Activated CD8-positive, alpha-beta memory T cell treated with anti-CD3 and anti-CD28 coated beads, Interleukin-2, amount 10 ng/mL, durations not matched to agents 7 days and 5 days (primary cell): Measurements from ENCODE around the gene SUMO2. TPM values are rescaled to one million over a fixed set of nuclear protein-coding genes. Genes with fewer than 3 reads are reported as not detected.
"Not testable (repeated sequence)": the region's sequence is repeated elsewhere in the genome, so short reads cannot be mapped to it uniquely, and the experiment has no call there.

Experiments used
- ATAC-seq: fragments of 150-1000 bp; cut with Tn5 transposase; one replicate; pipeline ENCODE4 v1.10.0; 2021; ENCODE audit warnings: moderate library complexity
- CTCF ChIA-PET: fragments of 350-600 bp; sonication (Branson Sonifier 250); formaldehyde crosslinking; loops from one replicate; lab custom pipeline; 2021; ENCODE audit warnings: antibody characterized with exemption; lab: Charles Lee
- DNase-seq: peaks from one replicate; pipeline ENCODE4 v3.0.0-alpha.2; 2020
- H3K27ac Mint-ChIP-seq: one replicate; pipeline ENCODE4 v1.8.0; 2021; ENCODE audit warnings: mild to moderate bottlenecking, mixed read lengths
- H3K27me3 Mint-ChIP-seq: one replicate; pipeline ENCODE4 v1.8.0; 2021; ENCODE audit warnings: mixed read lengths
- H3K36me3 Mint-ChIP-seq: one replicate; pipeline ENCODE4 v1.8.0; 2021; ENCODE audit warnings: mild to moderate bottlenecking, mixed read lengths
- H3K4me1 Mint-ChIP-seq: one replicate; pipeline ENCODE4 v1.8.0; 2021; ENCODE audit warnings: mixed read lengths
- H3K4me3 Mint-ChIP-seq: one replicate; pipeline ENCODE4 v1.8.0; 2021; ENCODE audit warnings: mild to moderate bottlenecking, moderate library complexity, mixed read lengths
- H3K9me3 Mint-ChIP-seq: one replicate; pipeline ENCODE4 v1.8.0; 2022; ENCODE audit warnings: low read depth, mixed read lengths
- total RNA-seq, 2 experiments: library from RNA; stranded (reverse); gene quantifications; one replicate each; pipeline ENCODE4 v1.2.3, GENCODE V29; 2021

SUMO2 gene
- total RNA-seq, result 100 to 1,000 TPM; 469 to 639 TPM

DNA sequence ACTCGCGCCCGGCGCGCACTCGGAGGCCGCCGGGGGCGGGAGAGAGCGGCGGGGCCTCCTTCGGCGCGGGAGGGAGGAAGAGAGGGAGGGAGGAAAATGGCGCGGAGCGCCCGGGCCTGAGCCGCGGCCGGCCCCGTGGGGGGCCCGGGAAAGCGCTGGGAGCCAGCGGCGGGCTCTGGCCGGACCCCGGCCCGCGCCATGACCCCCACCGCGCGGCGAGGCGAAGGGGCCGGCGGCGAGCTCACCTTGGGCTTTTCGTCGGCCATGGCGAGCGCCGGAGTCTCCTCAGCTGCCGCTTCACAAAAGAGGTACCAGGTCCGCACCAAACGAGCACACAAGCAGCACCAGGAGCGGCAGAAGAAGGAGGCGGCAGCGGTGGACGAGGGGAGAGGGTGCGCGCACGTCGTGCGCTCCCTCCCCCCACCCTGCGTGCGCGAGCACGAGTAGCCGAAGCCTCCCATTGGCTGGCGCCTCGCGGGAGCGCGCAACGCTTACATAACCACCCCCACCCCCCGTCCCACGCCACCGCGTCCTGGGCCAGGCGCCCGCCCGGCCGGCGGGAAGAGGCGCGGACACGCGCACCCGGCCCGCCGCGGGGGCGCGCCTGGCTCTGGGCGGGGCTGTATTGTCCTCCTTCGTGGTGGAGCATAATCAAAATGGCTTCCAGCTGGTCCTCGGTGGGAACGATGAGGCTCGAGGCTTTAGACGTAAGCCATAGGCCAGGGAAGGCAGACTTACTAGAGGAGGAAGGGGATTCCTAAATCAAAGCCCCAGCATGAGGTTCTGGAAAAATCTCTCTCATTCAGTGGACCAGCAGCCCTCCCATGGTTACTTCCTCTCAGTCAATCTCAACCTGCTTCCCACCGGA lies at the start of gene SUMO2:
TSS of gene SUMO2 (minus strand) at position 391 of the 868 bp plus-strand sequence. CDS start at position 266, 125 bp downstream.
- peak; percentile 83 for ATAC-seq
- Mint-ChIP-seq H3K4me1 (peaks cover 48% of the 10 kb centered on the region), H3K9me3 (no peaks in the 10 kb centered on the region), H3K36me3 (peaks cover 29% of the 10 kb centered on the region), H3K4me3 (peak within 1 kb of the TSS; percentile 91), H3K27me3 (no peaks in the 10 kb centered on the region), H3K27ac (peak within 1 kb of the TSS; percentile 99)
- CTCF ChIA-PET, result interaction anchor here (0.5 to 3.0 kb wide), 10 partner anchors 9 to 93 kb away, joined by 3 to 19 read pairs (median 3); partner anchors contain the start of genes MIF4GD, NT5C and NUP85
- DNase-seq, result peak; percentile 96

DNA sequence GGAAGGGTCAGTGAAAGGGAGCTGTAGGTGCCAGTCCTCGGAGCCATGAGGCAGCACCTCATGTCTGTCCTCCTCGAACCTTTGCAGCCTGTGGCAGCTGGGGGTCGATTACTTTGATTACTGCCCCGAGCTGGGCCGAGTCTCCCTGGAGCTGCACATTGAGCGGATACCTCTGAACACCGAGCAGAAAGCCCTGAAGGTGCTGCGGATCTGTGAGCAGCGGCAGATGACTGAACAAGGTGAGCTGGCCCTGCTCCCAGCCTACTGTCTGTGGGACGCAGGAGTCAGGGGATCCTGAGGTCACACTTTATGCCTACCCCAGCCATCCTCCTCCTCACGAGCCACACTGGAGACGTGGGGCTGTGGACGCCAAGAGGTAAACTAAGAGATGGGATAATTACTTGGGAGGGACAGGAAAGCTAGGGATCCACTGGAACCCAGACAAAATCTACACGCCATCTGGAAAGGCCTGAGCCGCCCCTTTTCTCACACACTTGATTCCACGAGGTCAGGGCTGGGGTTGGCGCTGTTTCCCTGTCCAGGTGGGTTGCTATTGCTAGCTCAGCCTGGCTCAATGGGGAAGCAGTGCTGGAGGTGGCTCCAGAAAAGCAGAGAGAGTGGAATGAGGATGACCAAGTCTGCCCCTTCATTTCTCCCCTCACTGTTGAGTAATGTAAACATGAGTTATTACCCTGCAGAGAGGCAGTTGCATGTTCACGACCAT lies 49.1 kb upstream of the SUMO2 start:
- Mint-ChIP-seq H3K4me3 (no peak overlapping the region), H3K27me3 (no peaks in the 10 kb centered on the region), H3K27ac (no peak overlapping the region), H3K9me3 (no peaks in the 10 kb centered on the region), H3K36me3 (peaks cover 54% of the 10 kb centered on the region), H3K4me1 (no peaks in the 10 kb centered on the region)
- DNase-seq, result no peak
- CTCF ChIA-PET, result interaction anchor here (0.6 to 1.4 kb wide), 3 partner anchors 30 to 318 kb away, joined by 3 to 4 read pairs (median 3); no protein-coding TSS in a partner anchor
- ATAC-seq, result no peak

DNA sequence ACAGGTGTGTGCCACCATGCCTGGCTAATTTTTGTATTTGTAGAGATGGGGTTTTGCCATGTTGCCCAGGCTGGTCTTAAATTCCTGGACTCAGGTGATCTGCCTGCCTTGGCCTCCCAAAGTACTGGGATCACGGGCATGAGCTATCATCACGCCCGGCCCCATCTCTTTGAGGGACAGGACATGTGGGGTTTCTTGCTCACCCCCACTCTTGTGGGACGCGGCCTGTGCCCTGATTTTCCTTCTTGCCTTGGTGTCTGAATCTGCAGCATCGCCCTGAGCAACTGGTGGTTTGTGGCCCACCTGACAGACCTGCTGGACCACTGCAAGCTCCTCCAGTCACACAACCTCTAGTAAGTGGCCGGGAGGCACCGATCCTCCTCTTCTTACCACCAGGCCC lies 48.3 kb upstream of the SUMO2 start:
- H3K27me3 Mint-ChIP-seq, result no peaks in the 10 kb centered on the region
- no peaks in the 10 kb centered on the region for H3K9me3 Mint-ChIP-seq
- no peak overlapping the region for H3K27ac Mint-ChIP-seq
- H3K36me3 Mint-ChIP-seq, result peaks cover 54% of the 10 kb centered on the region
- DNase-seq, result no peak
- no peak for ATAC-seq
- CTCF ChIA-PET, result interaction anchor here (1.4 to 3.6 kb wide), 2 partner anchors 9 to 30 kb away, joined by 3 to 23 read pairs; no protein-coding TSS in a partner anchor
- no peaks in the 10 kb centered on the region for H3K4me1 Mint-ChIP-seq
- H3K4me3 Mint-ChIP-seq, result no peak overlapping the region

DNA sequence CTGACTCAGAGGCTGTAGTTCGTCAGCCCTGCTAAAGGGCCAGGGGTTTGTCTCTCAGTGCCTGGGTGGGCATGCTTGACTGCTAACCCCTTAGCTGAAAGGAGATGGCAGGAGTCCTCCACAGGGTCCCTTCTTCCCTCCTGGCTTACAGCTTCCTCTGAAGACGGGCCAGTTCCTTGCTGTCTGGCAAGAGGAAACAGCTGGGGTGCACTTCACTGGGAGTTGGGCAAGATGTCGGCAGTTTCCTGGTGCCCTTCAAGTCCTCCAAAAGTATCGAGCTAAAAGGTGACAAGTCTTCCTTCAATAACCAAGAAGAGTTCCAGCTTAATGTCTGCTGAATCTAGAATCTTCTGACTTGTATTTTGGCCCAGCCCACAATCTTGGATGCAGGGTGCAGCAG lies 46.1 kb upstream of the SUMO2 start:
- no peak for DNase-seq
- H3K4me3 Mint-ChIP-seq, result no peak overlapping the region
- no peak overlapping the region for H3K27ac Mint-ChIP-seq
- H3K36me3 Mint-ChIP-seq, result peaks cover 56% of the 10 kb centered on the region
- H3K27me3 Mint-ChIP-seq, result no peaks in the 10 kb centered on the region
- no peaks in the 10 kb centered on the region for H3K4me1 Mint-ChIP-seq
- no peaks in the 10 kb centered on the region for H3K9me3 Mint-ChIP-seq
- ATAC-seq, result no peak
- CTCF ChIA-PET, result interaction anchor here (1.1 to 3.6 kb wide), 4 partner anchors 11 to 115 kb away, joined by 3 to 23 read pairs (median 4); no protein-coding TSS in a partner anchor

DNA sequence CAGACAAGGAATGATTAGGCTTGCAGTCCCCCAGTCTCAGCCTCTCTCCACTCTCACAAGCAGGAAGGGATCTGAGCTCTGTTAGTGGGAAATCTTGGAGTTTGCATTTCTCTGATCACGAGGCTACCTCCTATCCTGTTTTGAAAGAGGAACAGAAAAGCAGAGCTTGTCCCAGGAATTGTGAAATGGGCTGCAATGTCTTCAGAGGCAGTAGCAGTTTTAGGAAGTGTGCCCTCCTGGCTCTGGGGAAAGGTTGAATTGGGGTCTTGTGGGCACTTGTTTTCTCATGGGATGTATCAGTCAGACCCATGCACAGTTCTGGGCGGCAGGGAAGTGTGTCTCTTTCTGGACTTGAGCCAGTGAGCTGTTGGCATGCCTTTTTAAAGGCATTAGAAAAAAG lies 45.5 kb upstream of the SUMO2 start:
- Mint-ChIP-seq H3K4me1 (no peaks in the 10 kb centered on the region), H3K4me3 (no peak overlapping the region), H3K27ac (no peak overlapping the region), H3K27me3 (no peaks in the 10 kb centered on the region), H3K9me3 (no peaks in the 10 kb centered on the region), H3K36me3 (peaks cover 58% of the 10 kb centered on the region)
- no peak for DNase-seq
- no peak for ATAC-seq
- CTCF ChIA-PET, result interaction anchor here (1.1 to 3.6 kb wide), 4 partner anchors 12 to 114 kb away, joined by 3 to 23 read pairs (median 4); no protein-coding TSS in a partner anchor

DNA sequence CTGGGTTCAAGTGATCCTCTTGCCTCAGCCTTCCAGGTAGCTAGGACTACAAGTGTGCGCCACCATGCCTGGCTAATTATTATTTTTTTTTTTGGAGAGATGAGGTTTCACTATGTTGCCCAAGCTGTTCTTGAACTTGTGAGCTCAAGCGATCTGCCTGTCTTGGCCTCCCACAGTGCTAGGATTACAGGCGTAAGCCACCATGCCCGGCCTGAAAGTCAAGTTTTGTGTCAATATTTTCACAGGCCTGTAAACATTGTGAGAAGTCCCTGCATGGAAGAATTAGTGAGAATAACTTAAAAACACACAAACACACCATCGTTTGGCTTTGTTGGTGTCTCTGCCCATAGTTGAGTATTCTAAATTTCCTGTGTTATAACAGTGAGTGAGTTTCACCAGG lies 45.0 kb upstream of the SUMO2 start:
- peaks cover 55% of the 10 kb centered on the region for H3K36me3 Mint-ChIP-seq

DNA sequence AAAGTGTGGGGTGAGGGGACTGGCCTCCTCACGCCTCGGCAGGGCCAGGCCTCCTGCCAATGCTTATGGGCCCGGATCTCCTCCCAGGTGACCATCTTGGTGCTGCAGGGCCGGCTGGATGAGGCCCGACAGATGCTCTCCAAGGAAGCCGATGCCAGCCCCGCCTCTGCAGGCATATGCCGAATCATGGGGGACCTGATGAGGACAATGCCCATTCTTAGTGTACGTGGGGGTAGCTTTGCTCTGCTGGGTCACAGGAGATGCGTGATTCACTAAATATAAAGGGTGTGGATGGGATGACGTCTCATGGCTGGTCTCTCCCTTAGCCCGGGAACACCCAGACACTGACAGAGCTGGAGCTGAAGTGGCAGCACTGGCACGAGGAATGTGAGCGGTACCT lies 42.3 kb upstream of the SUMO2 start:
- Mint-ChIP-seq H3K27ac (no peak overlapping the region), H3K9me3 (no peaks in the 10 kb centered on the region), H3K27me3 (no peaks in the 10 kb centered on the region), H3K4me1 (no peaks in the 10 kb centered on the region), H3K36me3 (peaks cover 44% of the 10 kb centered on the region), H3K4me3 (no peak overlapping the region)
- DNase-seq (no peak), ATAC-seq (no peak)
- CTCF ChIA-PET, result interaction anchor here (0.5 to 1.6 kb wide), 5 partner anchors 13 to 111 kb away, joined by 3 to 4 read pairs (median 3); no protein-coding TSS in a partner anchor

More for the DNA sequence above, 45.0 kb upstream of the SUMO2 start:
- ATAC-seq, result no peak
- no peak overlapping the region for H3K4me3 Mint-ChIP-seq
- DNase-seq, result no peak
- H3K27ac Mint-ChIP-seq, result no peak overlapping the region
- CTCF ChIA-PET, result interaction anchor here (3.6 kb wide), 1 partner anchor 12 kb away, joined by 23 read pairs; no protein-coding TSS in a partner anchor
- no peaks in the 10 kb centered on the region for H3K4me1 Mint-ChIP-seq
- no peaks in the 10 kb centered on the region for H3K27me3 Mint-ChIP-seq
- H3K9me3 Mint-ChIP-seq, result no peaks in the 10 kb centered on the region

DNA sequence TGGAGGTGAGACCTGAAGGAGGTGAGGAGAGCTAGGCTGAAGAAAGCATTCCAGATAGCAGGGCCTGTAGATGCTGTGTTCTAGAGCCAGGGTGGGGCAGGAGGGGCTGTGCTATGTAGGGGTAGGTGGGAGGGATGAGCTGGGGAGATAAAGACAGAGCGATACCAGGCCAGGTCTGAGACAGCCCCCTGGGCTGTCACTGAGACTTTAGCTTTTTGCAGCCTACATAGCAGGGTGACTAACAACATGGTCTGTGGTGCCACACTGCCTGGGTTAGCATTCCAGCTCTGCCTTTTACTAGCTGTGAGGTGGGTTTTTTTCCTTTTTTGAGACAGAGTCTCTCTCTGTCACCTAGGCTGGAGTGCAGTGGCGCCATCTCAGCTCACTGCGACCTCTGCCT lies 37.1 kb upstream of the SUMO2 start:
- no peak overlapping the region for H3K4me3 Mint-ChIP-seq
- H3K27me3 Mint-ChIP-seq, result no peaks in the 10 kb centered on the region
- DNase-seq (no peak), ATAC-seq (no peak)
- peaks cover 47% of the 10 kb centered on the region for H3K36me3 Mint-ChIP-seq
- H3K9me3 Mint-ChIP-seq, result no peaks in the 10 kb centered on the region
- H3K27ac Mint-ChIP-seq, result no peak overlapping the region
- H3K4me1 Mint-ChIP-seq, result no peaks in the 10 kb centered on the region
- CTCF ChIA-PET, result interaction anchor here (0.7 to 2.5 kb wide), 5 partner anchors 11 to 23 kb away, joined by 3 to 9 read pairs (median 6); no protein-coding TSS in a partner anchor

DNA sequence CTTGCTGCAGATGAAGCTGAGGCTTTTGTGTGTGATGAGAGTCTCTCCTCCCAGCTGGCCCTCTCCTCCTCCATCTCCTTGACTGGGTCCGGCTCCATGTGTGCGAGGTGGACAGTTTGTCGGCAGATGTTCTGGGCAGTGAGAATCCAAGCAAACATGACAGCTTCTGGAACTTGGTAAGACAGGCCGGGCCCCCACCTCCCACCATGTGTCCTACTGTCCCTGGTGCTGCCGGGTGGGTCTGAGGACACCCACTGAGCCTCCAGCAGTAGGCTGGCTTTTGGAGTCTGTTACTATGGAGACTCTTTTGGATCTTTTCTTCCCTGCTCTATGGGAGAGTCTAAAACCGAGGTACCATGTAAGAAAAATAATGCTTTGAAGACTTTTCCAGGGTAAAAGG lies 35.4 kb upstream of the SUMO2 start:
- no peaks in the 10 kb centered on the region for H3K9me3 Mint-ChIP-seq
- CTCF ChIA-PET, result interaction anchor here (1.4 kb wide), 1 partner anchor 46 kb away, joined by 4 read pairs; no protein-coding TSS in a partner anchor
- DNase-seq (no peak), ATAC-seq (no peak)
- H3K27me3 Mint-ChIP-seq, result no peaks in the 10 kb centered on the region
- H3K27ac Mint-ChIP-seq, result no peak overlapping the region
- H3K4me1 Mint-ChIP-seq, result no peaks in the 10 kb centered on the region
- H3K36me3 Mint-ChIP-seq, result peaks cover 48% of the 10 kb centered on the region
- H3K4me3 Mint-ChIP-seq, result no peak overlapping the region

DNA sequence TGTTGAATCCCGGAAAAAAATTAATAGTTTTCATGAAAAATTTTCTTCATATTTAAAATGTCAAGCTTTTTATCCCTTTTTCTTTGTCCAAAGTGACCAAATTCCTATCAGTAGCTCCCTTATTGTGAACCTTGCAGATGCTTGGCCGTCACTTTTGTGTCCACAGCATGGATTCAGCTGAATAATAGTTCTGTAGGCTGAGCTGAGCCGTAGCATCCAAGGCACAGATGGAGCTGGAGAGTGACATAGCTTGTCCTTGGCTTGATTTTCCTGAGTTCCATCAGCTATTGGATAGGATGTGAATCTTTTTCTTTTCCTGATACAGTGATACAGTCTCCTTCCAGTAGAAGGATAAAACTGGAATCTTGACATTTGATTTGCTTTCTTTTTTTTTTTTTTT lies 26.3 kb upstream of the SUMO2 start:
- DNase-seq (no peak), ATAC-seq (no peak)
- H3K27ac Mint-ChIP-seq, result peak overlapping the region; percentile 47
- H3K36me3 Mint-ChIP-seq, result peaks cover 33% of the 10 kb centered on the region
- no peaks in the 10 kb centered on the region for H3K27me3 Mint-ChIP-seq
- CTCF ChIA-PET, result interaction anchor here (0.6 to 1.8 kb wide), 7 partner anchors 12 to 925 kb away, joined by 3 to 7 read pairs (median 6); partner anchors contain the start of gene MIF4GD
- peaks cover 19% of the 10 kb centered on the region for H3K4me1 Mint-ChIP-seq
- H3K9me3 Mint-ChIP-seq, result no peaks in the 10 kb centered on the region
- H3K4me3 Mint-ChIP-seq, result no peak overlapping the region

DNA sequence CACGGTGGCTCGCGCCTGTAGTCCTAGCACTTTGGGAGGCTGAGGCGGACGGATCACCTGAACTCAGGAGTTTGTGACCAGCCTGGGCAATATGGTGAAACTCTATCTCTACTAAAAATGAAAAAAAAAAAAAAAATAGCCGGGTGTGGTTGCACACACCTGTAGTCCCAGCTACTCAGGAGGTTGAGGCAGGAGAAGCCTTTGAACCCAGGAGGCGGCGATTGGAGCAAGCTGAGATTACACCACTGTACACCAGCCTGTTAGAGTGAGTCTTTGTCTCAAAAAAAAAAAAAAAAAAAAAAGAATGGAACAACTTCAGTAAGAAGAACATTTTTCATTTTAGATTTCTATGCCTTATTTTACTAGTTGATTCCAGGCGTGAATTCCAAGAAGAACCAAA lies 25.4 kb upstream of the SUMO2 start:
- Mint-ChIP-seq H3K9me3 (no peaks in the 10 kb centered on the region), H3K27me3 (no peaks in the 10 kb centered on the region), H3K4me3 (peak overlapping the region; percentile 24), H3K36me3 (peaks cover 28% of the 10 kb centered on the region), H3K4me1 (peaks cover 22% of the 10 kb centered on the region), H3K27ac (no peak overlapping the region)
- DNase-seq (no peak), ATAC-seq (no peak)
- CTCF ChIA-PET, result interaction anchor here (0.7 to 2.9 kb wide), 7 partner anchors 13 to 247 kb away, joined by 3 to 12 read pairs (median 6); partner anchors contain the start of gene MIF4GD

DNA sequence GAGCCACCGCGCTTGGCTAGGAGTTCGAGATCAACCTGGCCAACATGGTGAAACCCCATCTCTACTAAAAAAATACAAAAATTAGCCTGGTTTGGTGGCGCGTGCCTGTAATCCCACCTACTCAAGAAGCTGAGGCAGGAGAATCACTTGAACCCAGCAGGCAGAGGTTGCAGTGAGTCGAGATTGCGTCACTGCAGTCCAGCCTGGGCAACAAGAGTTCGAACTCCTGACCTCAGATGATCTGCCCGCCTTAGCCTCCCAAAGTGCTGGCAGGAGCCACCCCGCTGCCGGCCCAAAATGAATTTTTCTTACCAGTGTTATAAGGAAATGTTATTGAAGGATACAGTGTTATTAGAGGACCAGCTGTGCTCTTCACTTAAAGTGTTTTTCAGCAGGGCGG lies 25.0 kb upstream of the SUMO2 start:
- Mint-ChIP-seq H3K9me3 (no peaks in the 10 kb centered on the region), H3K4me3 (peak overlapping the region; percentile 24), H3K4me1 (peaks cover 22% of the 10 kb centered on the region), H3K36me3 (peaks cover 25% of the 10 kb centered on the region), H3K27me3 (no peaks in the 10 kb centered on the region), H3K27ac (no peak overlapping the region)
- CTCF ChIA-PET, result interaction anchor here (0.7 to 2.9 kb wide), 6 partner anchors 13 to 246 kb away, joined by 3 to 12 read pairs (median 6); no protein-coding TSS in a partner anchor
- ATAC-seq (no peak), DNase-seq (no peak)

DNA sequence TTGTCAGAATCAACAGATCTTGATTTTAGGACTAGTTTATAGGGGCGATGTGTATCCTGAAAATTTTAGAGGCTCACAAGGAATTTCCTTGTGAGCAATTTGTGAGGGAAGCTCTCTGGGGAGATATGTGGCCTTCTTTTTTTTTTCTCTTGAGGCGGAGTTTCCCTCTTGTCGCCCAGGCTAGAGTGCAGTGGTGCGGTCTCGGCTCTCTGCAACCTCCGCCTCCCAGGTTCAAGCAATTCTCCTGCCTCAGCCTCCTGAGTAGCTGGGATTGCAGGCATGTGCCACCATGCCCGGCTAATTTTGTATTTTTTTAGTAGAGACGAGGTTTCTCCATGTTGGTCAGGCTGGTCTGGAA lies 24.3 kb upstream of the SUMO2 start:
- CTCF ChIA-PET, result interaction anchor here (1.1 to 8.1 kb wide), 7 partner anchors 9 to 246 kb away, joined by 3 to 257 read pairs (median 7); partner anchors contain the start of genes ARMC7 and MIF4GD
- DNase-seq, ATAC-seq, H3K27me3 Mint-ChIP-seq, H3K9me3 Mint-ChIP-seq: not testable (repeated sequence)
- peak overlapping the region; percentile 36 for H3K27ac Mint-ChIP-seq
- H3K4me1 Mint-ChIP-seq, result peaks cover 22% of the 10 kb centered on the region
- H3K4me3 Mint-ChIP-seq, result peak overlapping the region; percentile 95
- peaks cover 22% of the 10 kb centered on the region for H3K36me3 Mint-ChIP-seq
